Naive thymus-derived CD8-positive, alpha-beta T cell (primary cell): Measurements from ENCODE around the gene STOML2. TPM values are rescaled to one million over a fixed set of nuclear protein-coding genes. Genes with fewer than 3 reads are reported as not detected.
A peak's percentile ranks its signal among the peaks of the same experiment; 100 is the strongest.

Experiments
- ATAC-seq, 2 donors: fragments of 150-1000 bp; cut with Tn5 transposase in 1 of 2; sonication (Bioruptor Pico), chemical (Tn5 transposase) in 1 of 2; 1 replicate in 1 of 2; 2 replicates in 1 of 2; pipeline ENCODE4 v1.10.0; 2021; ENCODE audit warnings: mild to moderate bottlenecking in 2 of 2, moderate library complexity in 2 of 2
- POLR2A ChIA-PET: fragments of 350-600 bp; sonication (Branson Sonifier 250); formaldehyde crosslinking; loops from one replicate; lab custom pipeline; 2021; ENCODE audit warnings: antibody characterized with exemption; lab: Charles Lee
- DNase-seq, 10 donors: peaks; one replicate each; pipeline versions ENCODE4 v3.0.0 to v3.0.0-alpha.2; 2020 to 2022
- H3K27ac Mint-ChIP-seq, 10 donors: one replicate each; pipeline ENCODE4 v1.8.0; 2020 to 2022; ENCODE audit warnings: mild to moderate bottlenecking in 10 of 10, mixed read lengths in 10 of 10, moderate library complexity in 4 of 10, inconsistent platforms in 1 of 10
- H3K27me3 Mint-ChIP-seq, 5 donors: one replicate each; pipeline ENCODE4 v1.8.0; 2021 to 2022; ENCODE audit warnings: mixed read lengths in 5 of 5
- H3K36me3 Mint-ChIP-seq, 3 donors: one replicate each; pipeline ENCODE4 v1.8.0; 2020 to 2022; ENCODE audit warnings: mixed read lengths in 3 of 3, mild to moderate bottlenecking in 2 of 3, inconsistent platforms in 1 of 3
- H3K4me1 Mint-ChIP-seq, 4 donors: one replicate each; pipeline ENCODE4 v1.8.0; 2021 to 2022; ENCODE audit warnings: mixed read lengths in 4 of 4
- H3K4me3 Mint-ChIP-seq, 10 donors: one replicate each; pipeline ENCODE4 v1.8.0; 2020 to 2022; ENCODE audit warnings: mild to moderate bottlenecking in 10 of 10, mixed read lengths in 10 of 10, moderate library complexity in 6 of 10, inconsistent platforms in 1 of 10
- H3K9me3 Mint-ChIP-seq, 9 donors: one replicate each; pipeline ENCODE4 v1.8.0; 2020 to 2022; ENCODE audit warnings: mixed read lengths in 9 of 9, mild to moderate bottlenecking in 3 of 9, inconsistent platforms in 1 of 9, moderate library complexity in 1 of 9
- polyA plus RNA-seq, 3 donors: library from polyadenylated mRNA; unstranded; fragments of 300-500 nt; fragmentation: Illumina TruSeq; gene quantifications; one replicate each; pipeline ENCODE4 v1.2.3, GENCODE V29; 2021
- total RNA-seq, 8 experiments: library from RNA in 2 of 8; stranded (reverse) in 2 of 8; gene quantifications; one replicate each; pipeline ENCODE4 v1.2.3 and lab custom pipeline; 2021 to 2026

The STOML2 gene
- total and polyA plus RNA-seq, 5 experiments from 2014 or later, result 47.3 to 93.9 (median 86.7) TPM

DNA sequence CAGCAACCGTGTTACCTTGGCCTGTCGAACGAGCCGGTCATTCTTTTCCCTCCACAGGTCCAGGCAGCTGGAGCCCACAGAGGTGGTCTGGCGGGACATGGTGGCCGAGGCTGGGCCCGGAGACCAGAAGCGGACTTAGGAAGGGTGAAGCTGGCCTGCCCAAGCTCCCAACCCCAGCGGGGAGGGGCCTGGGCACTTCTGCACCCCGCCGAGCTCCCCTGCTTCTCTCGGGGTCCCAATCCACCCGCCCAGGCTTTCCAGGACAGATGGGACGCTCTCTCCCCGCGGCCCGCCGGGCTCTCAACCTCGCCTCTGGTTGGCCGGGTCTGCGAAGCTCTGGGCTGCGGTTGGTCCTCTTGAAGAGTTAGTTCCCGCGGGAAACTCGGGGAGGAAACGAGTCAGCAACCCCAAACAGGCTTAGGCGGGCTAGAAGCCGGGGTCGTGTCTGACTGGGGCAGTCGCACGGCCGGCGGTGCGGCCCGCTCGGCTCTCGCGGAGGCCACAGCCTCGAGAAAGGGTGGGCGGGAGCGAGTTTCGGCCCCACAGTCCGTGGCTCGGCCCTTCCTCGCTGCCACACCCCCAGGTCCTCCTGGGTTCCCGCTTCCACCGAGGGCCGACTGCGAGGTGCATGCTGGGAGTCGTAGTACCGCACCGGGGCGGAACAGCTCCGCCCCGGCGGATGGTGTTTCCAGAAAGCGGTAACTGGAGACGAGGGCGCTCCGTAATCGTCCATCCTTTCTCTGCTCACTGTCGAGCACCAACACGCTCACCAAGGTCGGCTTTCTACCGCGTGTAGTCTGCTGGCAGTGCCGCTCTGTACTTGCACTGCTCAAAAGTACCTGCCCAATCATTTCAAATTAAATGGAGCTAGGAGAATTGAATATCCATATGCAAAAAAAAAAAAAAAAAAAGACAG lies 23.2 kb downstream of the STOML2 start, which contains the start of gene FANCG:
Gene FANCG, minus strand, starts transcription at position 517 of the 916 bp plus-strand sequence. Its CDS starts 418 bp downstream, at position 99.
- Mint-ChIP-seq H3K27ac (peak within 1 kb of the TSS; percentile 75 to 95 (median 90)), H3K4me1 (peaks cover 13 to 29% (median 20%) of the 10 kb centered on the region in 4 donors), H3K9me3 (no peaks in the 10 kb centered on the region), H3K4me3 (peak within 1 kb of the TSS; percentile 90 to 96 (median 95)), H3K27me3 (no peaks in the 10 kb centered on the region), H3K36me3 (no peaks in the 10 kb centered on the region)
- POLR2A ChIA-PET, result interaction anchor here (0.6 to 8.4 kb wide), 16 partner anchors 8 to 570 kb away, joined by 3 to 52 read pairs (median 5); partner anchors contain the start of genes ATOSB, PIGO, STOML2 and UNC13B
- ATAC-seq, result peak; percentile 94
- peak; percentile 58 to 83 (median 72) for DNase-seq

DNA sequence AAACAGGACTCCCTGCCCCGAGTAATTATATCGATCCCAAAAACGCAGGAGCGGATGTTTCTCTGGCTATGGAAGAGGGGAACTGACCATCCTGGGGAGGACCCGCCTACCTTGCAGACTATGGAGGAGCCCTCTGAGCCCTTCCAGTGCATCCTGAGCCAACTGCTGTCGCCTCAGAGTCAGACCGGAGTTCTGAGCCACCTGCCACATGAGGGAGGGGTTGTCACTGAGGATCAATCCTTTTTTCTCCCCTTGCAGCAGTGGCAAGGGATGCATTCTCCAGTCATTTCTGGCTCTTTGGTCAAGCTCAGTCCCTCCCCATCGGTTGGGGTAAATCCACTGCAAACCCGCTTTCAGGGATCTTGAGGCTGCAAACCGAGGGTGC lies 23.9 kb downstream of the STOML2 start:
- ATAC-seq (no peak), DNase-seq (no peak)
- Mint-ChIP-seq H3K4me3 (peak overlapping the region; percentile 90 to 96 (median 95)), H3K27ac (peak overlapping the region in 7 of 10 donors; percentile 24 to 90 (median 51)), H3K9me3 (no peaks in the 10 kb centered on the region), H3K36me3 (no peaks in the 10 kb centered on the region), H3K27me3 (no peaks in the 10 kb centered on the region), H3K4me1 (peaks cover 13 to 29% (median 20%) of the 10 kb centered on the region in 4 donors)
- POLR2A ChIA-PET, result interaction anchor here (0.6 to 8.4 kb wide), 9 partner anchors 7 to 146 kb away, joined by 3 to 52 read pairs (median 9); partner anchors contain the start of genes ATOSB, PIGO, STOML2 and VCP

DNA sequence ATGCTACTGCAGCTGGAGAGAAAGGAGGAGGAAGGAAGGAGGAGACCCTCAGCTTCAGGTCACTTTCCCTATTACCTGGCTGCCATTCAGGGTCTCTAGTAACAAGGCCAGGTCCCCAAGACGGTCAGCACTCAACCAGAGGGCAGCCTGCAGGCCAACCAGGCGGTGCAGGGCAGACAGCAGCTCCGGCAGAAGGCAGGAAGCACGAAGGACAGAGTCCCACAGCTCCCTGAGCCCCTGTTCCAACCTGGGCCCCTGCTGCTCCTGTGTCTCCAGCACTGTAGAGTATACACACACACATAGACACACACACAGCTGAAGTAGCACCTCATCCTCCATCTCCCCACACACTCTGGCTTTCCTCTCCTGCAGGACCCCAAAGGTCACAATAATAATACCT lies 24.9 kb downstream of the STOML2 start:
- H3K27ac Mint-ChIP-seq, result peak overlapping the region in 2 of 10 donors; percentile 39 to 51
- no peak for DNase-seq
- POLR2A ChIA-PET, result interaction anchor here (0.7 to 8.4 kb wide), 2 partner anchors 11 to 18 kb away, joined by 3 to 52 read pairs; partner anchors contain the start of gene PIGO

DNA sequence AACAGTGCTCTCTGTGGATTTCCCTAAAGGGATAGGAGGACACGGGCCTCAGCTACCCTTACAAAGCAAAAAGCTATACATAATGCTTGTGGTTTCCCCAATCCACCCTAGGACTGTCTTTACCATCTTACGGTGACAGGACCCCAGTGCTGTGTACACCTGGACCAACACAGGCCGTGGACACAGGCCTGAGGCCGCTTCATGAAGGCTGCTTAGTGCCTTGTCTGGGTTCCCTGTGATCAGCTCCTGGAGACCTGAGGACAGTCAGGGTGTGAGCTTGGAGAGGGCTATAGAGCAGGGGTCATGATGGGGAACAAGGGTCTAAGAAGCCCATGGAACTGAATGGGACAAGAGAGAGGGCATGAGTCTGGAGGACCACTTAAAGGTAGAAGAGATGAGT lies 26.1 kb downstream of the STOML2 start:
- H3K4me3 Mint-ChIP-seq, result peak overlapping the region in 1 of 10 donors; percentile 56
- ATAC-seq, result no peak
- H3K9me3 Mint-ChIP-seq, result no peaks in the 10 kb centered on the region
- H3K36me3 Mint-ChIP-seq, result peaks cover 0 to 3% (median 0%) of the 10 kb centered on the region in 3 donors
- no peak overlapping the region for H3K27ac Mint-ChIP-seq
- POLR2A ChIA-PET, result interaction anchor here (8.4 kb wide), 1 partner anchor 19 kb away, joined by 52 read pairs; the partner anchor contains the start of gene PIGO
- no peaks in the 10 kb centered on the region for H3K27me3 Mint-ChIP-seq
- DNase-seq, result no peak
- H3K4me1 Mint-ChIP-seq, result peaks cover 15 to 36% (median 28%) of the 10 kb centered on the region in 4 donors

More for the DNA sequence above, 24.9 kb downstream of the STOML2 start:
- Mint-ChIP-seq H3K4me1 (peaks cover 13 to 31% (median 22%) of the 10 kb centered on the region in 4 donors), H3K27me3 (no peaks in the 10 kb centered on the region), H3K36me3 (peaks cover 0 to 3% (median 0%) of the 10 kb centered on the region in 3 donors), H3K9me3 (no peaks in the 10 kb centered on the region), H3K4me3 (peak overlapping the region in 9 of 10 donors; percentile 69 to 96 (median 94))
- ATAC-seq, result no peak

DNA sequence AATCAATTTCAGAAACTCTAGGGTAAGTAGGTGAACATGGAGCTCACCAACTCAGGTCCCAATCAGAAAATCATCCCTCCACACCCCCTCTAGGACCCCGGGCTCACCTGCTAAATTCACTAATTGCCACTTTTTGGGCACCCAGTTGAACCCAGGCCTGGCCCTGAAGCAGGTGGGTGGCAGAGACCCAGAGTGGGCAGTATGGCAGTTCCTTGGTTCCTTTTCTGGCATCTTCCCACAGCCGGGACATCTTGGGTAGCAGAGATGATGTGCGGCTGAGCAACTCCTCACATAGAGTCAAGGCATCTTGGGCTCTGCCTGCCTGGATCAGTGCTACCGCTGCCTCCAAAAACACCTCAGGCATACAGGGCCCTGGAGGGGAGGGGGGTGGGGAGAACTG lies 27.6 kb downstream of the STOML2 start:
- peak overlapping the region in 1 of 10 donors; percentile 48 for H3K27ac Mint-ChIP-seq
- DNase-seq (no peak), ATAC-seq (no peak)
- H3K4me1 Mint-ChIP-seq, result peaks cover 22 to 49% (median 39%) of the 10 kb centered on the region in 4 donors
- no peak overlapping the region for H3K4me3 Mint-ChIP-seq
- H3K27me3 Mint-ChIP-seq, result no peaks in the 10 kb centered on the region
- H3K36me3 Mint-ChIP-seq, result peaks cover 0 to 6% (median 0%) of the 10 kb centered on the region in 3 donors
- H3K9me3 Mint-ChIP-seq, result no peaks in the 10 kb centered on the region
- POLR2A ChIA-PET, result interaction anchor here (8.4 kb wide), 1 partner anchor 21 kb away, joined by 52 read pairs; the partner anchor contains the start of gene PIGO

DNA sequence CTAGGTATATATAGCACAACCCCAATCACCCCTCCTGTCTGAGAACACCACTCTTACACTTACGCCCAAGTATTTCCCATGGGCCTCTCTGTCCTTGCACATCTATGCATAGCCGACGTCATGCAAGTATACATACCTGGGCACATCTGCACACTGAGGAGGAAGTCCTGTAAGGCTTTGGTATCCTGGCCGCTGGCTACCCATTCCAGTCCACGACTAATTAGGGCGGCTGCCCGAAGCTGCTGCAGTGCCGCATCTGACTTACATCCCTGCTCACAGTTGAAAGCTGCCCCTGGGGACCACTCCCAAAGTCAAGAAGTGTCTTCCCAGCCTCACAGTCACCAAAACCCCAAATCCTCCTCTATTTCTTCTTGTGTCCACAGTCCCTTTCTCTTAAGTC lies 28.1 kb downstream of the STOML2 start:
- Mint-ChIP-seq H3K27ac (peak overlapping the region in 1 of 10 donors; percentile 27), H3K27me3 (no peaks in the 10 kb centered on the region), H3K4me3 (no peak overlapping the region), H3K4me1 (peaks cover 23 to 49% (median 40%) of the 10 kb centered on the region in 4 donors), H3K9me3 (no peaks in the 10 kb centered on the region), H3K36me3 (peaks cover 0 to 10% (median 0%) of the 10 kb centered on the region in 3 donors)
- POLR2A ChIA-PET, result interaction anchor here (8.4 kb wide), 1 partner anchor 21 kb away, joined by 52 read pairs; the partner anchor contains the start of gene PIGO
- no peak for DNase-seq
- no peak for ATAC-seq

DNA sequence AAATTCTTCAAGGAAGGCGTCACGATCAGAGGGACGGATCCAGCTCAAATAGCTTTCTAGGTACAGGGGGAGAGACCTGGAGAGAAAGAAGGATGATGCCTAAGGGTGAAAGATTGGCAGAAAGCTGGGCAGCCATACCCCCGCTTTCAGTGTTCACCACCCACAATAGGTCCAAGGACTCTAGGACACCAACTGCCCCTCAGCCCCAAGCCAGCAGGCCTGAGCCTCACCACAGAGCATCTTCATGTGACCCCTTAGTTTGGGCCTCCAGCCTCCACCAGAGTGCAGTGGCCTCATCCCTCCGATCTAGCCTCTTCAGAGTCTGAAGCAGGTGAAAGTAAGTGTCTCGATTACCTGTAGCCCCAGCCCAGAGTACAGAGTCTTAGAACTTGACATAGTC lies 28.8 kb downstream of the STOML2 start:
- Mint-ChIP-seq H3K4me3 (no peak overlapping the region), H3K4me1 (peaks cover 23 to 53% (median 43%) of the 10 kb centered on the region in 4 donors)

DNA sequence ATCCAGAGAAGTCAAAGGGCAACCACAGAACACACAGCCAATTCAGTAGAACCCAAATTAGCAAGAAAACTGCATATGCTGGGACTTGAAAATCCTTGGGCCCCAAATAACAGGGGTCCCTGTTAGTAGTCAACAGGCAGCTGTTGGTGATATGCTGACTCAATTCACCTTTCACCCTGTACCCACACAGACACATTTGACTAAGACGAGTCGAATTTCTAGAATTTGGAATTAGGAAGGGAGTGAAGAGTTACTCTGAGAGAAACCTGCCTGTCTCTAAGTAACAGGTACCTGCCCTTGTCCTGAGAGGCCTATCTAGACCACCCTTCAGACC lies 29.7 kb downstream of the STOML2 start:
- Mint-ChIP-seq H3K4me1 (peaks cover 26 to 52% (median 43%) of the 10 kb centered on the region in 4 donors), H3K4me3 (peak overlapping the region; percentile 78 to 94 (median 91)), H3K27ac (peak overlapping the region; percentile 77 to 98 (median 94)), H3K27me3 (no peaks in the 10 kb centered on the region), H3K36me3 (peaks cover 0 to 17% (median 0%) of the 10 kb centered on the region in 3 donors), H3K9me3 (no peaks in the 10 kb centered on the region)
- no peak for DNase-seq
- no peak for ATAC-seq
- POLR2A ChIA-PET, result no interaction called here

More for the DNA sequence above, 28.8 kb downstream of the STOML2 start:
- no peaks in the 10 kb centered on the region for H3K9me3 Mint-ChIP-seq
- no peaks in the 10 kb centered on the region for H3K27me3 Mint-ChIP-seq
- peaks cover 0 to 13% (median 0%) of the 10 kb centered on the region in 3 donors for H3K36me3 Mint-ChIP-seq
- POLR2A ChIA-PET, result interaction anchor here (0.6 kb wide), 1 partner anchor 21 kb away, joined by 3 read pairs; no protein-coding TSS in a partner anchor
- DNase-seq (no peak), ATAC-seq (no peak)
- peak overlapping the region in 2 of 10 donors; percentile 15 to 52 for H3K27ac Mint-ChIP-seq

DNA sequence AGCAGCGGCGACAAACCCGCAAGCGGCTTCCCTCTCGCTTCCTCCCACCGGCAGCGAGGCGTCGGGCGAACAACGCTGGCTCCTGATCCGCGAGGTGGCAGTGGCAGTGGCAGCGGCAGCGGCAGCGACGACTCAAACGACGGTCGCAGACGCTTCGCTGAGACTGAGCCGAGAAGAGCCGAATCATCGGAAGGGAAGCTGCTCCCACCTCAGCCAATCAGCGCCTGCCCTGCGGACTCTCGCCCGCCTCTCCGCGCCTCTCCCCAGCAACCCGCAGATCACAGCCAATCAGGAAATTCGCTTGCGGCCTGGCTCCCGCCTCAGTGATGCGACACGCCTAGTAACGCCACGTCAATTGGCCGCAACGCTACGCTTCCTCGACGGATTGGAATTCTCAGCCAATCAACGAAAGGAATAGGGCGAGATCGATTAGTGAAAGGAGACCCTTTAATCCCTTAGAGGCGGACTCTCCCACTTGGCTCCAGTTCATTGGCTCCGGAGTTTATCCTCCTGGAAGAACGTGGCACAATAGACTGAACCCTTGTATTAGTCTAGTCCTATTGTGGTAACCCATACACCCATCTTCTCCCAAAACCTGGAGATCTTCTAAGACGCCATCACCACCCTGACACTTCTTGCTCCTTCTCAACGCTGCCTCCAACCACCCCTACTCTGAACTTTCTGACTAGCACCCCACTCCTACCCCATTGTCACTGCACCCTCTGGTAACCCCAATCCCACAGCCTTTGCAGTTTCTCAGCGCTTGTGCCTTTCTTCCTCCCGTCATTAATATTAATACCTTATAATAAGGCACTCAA lies 30.3 kb downstream of the STOML2 start, which contains the start of gene VCP:
Gene VCP, minus strand, starts transcription at position 165 of the 818 bp plus-strand sequence. CDS start 272 bp downstream, outside the sequence.
- Mint-ChIP-seq H3K4me3 (peak within 1 kb of the TSS; percentile 78 to 94 (median 91)), H3K4me1 (peaks cover 28 to 52% (median 47%) of the 10 kb centered on the region in 4 donors), H3K27me3 (no peaks in the 10 kb centered on the region), H3K9me3 (no peaks in the 10 kb centered on the region), H3K36me3 (peaks cover 0 to 23% (median 3%) of the 10 kb centered on the region in 3 donors), H3K27ac (peak within 1 kb of the TSS; percentile 87 to 98 (median 94))
- POLR2A ChIA-PET, result interaction anchor here (0.5 to 2.6 kb wide), 21 partner anchors 8 to 1415 kb away, joined by 3 to 39 read pairs (median 5); partner anchors contain the start of genes ATOSB, FANCG, PIGO and STOML2
- ATAC-seq (peak; percentile 90 to 91), DNase-seq (peak; percentile 91 to 99 (median 98))

DNA sequence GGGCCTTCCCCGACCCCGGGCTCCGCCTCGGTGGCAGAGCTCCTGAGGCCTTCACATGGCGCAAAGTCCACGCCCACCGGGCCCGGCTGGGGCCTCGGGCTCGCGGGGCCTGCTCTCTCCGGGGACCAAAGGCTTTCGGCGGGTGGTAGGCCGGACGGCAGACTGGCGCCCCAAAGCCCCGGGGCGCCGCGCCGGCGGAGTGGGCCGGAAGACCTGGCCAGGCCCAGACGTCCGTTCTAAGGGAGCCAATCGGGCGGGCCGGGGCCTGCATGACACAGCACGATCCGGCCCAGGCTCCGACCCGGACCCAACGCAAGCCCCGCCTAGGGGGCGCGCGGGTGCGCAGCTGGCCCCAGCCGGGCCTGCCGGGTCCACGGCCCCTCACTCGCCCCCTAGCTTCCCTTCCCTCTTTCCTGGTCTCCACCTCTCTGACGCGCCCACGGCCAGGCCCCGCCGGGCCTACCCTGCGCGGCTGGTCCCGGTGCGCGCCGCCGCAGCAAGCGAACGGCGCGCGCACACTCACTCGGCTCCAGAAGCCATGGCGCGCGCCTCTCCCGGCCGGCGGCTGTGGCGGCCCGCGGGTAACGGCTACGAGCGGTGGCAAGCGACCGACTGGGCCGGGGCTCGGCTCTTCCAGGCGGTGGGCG lies 31.0 kb downstream of the STOML2 start:
- H3K36me3 Mint-ChIP-seq, result peaks cover 0 to 30% (median 4%) of the 10 kb centered on the region in 3 donors
- peak overlapping the region; percentile 87 to 98 (median 94) for H3K27ac Mint-ChIP-seq
- peaks cover 31 to 54% (median 53%) of the 10 kb centered on the region in 4 donors for H3K4me1 Mint-ChIP-seq
- no peaks in the 10 kb centered on the region for H3K27me3 Mint-ChIP-seq
- DNase-seq, result peak; percentile 60 to 82 (median 72)
- ATAC-seq, result peak; percentile 54 to 56
- POLR2A ChIA-PET, result interaction anchor here (0.5 to 2.6 kb wide), 27 partner anchors 9 to 1255 kb away, joined by 3 to 39 read pairs (median 4); partner anchors contain the start of genes ATOSB, FANCG, PIGO and STOML2
- no peaks in the 10 kb centered on the region for H3K9me3 Mint-ChIP-seq
- H3K4me3 Mint-ChIP-seq, result peak overlapping the region; percentile 78 to 94 (median 91)
